Measurements from ENCODE around the gene DSP. TPM values are rescaled to one million over a fixed set of nuclear protein-coding genes. Genes with fewer than 3 reads are reported as not detected.

The DSP gene
- total and polyA plus RNA-seq, 10 of the 15 experiments (the other 5 are each of a cell fraction or from before 2014, with no cell fraction given): under 0.01 to 0.36 (median 0.04) TPM; not detected in 4

DNA sequence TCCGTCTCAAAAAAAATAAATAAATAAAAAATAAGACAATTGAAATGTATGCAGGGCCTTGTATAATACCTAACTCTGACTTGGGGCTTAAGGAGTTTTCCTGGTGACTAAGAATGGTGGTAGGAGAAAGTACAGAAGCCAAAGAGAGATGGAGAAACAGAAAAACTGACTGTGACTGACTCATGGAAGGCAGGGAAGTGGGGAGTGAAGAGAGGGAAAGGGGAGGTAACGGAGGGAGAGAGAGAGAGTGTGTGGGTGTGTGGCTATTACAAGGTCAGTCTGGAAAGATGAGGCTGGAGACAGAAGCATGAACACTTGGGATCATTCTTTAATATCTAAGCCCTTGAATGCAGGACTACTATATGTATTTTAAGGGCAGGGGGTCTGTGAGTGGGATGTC lies 87.0 kb downstream of the DSP start (continued):
- TF ChIP-seq, protein P1, sequence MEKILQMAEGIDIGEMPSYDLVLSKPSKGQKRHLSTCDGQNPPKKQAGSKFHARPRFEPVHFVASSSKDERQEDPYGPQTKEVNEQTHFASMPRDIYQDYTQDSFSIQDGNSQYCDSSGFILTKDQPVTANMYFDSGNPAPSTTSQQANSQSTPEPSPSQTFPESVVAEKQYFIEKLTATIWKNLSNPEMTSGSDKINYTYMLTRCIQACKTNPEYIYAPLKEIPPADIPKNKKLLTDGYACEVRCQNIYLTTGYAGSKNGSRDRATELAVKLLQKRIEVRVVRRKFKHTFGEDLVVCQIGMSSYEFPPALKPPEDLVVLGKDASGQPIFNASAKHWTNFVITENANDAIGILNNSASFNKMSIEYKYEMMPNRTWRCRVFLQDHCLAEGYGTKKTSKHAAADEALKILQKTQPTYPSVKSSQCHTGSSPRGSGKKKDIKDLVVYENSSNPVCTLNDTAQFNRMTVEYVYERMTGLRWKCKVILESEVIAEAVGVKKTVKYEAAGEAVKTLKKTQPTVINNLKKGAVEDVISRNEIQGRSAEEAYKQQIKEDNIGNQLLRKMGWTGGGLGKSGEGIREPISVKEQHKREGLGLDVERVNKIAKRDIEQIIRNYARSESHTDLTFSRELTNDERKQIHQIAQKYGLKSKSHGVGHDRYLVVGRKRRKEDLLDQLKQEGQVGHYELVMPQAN (conservative IDR thresholded peaks at IDR 0.05): no peak
- TF ChIP-seq SUZ12 (IDR thresholded peaks at IDR 0.05; ENCODE audit: unreplicated experiment): no peak
- TF ChIP-seq, protein P2, sequence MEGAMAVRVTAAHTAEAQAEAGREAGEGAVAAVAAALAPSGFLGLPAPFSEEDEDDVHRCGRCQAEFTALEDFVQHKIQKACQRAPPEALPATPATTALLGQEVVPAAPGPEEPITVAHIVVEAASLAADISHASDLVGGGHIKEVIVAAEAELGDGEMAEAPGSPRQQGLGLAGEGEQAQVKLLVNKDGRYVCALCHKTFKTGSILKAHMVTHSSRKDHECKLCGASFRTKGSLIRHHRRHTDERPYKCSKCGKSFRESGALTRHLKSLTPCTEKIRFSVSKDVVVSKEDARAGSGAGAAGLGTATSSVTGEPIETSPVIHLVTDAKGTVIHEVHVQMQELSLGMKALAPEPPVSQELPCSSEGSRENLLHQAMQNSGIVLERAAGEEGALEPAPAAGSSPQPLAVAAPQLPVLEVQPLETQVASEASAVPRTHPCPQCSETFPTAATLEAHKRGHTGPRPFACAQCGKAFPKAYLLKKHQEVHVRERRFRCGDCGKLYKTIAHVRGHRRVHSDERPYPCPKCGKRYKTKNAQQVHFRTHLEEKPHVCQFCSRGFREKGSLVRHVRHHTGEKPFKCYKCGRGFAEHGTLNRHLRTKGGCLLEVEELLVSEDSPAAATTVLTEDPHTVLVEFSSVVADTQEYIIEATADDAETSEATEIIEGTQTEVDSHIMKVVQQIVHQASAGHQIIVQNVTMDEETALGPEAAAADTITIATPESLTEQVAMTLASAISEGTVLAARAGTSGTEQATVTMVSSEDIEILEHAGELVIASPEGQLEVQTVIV (IDR thresholded peaks at IDR 0.05; ENCODE audit: borderline replicate concordance, partially characterized antibody): no peak
- no peak for TF ChIP-seq POLR2A (IDR thresholded peaks at IDR 0.05; ENCODE audit: low read depth, low read length)
- no peak for TF ChIP-seq ATF7 (IDR thresholded peaks at IDR 0.05; ENCODE audit: low read depth)

DNA sequence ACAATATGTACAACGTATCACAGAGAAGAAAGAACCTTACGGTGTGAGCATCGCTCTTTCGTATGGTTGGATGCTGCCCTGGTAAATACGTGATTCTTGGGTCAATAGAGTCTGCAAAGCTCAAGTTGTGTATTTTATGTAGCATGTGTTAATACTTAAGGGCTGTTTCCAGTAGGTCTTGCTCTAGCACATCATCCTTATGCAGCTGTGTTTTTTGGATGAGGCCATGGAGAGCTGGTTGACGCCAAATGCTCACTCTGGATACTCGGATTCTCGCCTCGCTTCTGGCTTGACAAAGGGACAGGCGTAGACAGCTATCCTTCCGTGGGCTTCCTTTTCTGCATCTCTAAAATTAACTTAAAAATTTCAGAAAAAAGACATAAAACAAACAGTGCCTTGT lies 87.4 kb downstream of the DSP start:
- DNase-seq (ENCODE audit: low read depth, low spot score) (no peak), ATAC-seq (no peak), FAIRE-seq (no peak)
- TF ChIP-seq TCF7 (IDR thresholded peaks at IDR 0.05; ENCODE audit: borderline replicate concordance): no peak
- no peak for TF ChIP-seq IKZF2 (IDR thresholded peaks at IDR 0.05)
- no peak for TF ChIP-seq CBX5 (IDR thresholded peaks at IDR 0.05; ENCODE audit: low read depth)
- no peak for TF ChIP-seq CEBPB (IDR thresholded peaks at IDR 0.05; ENCODE audit: borderline replicate concordance in 1 of 2, low read depth in 2 of 2, low read length in 2 of 2)
- TF ChIP-seq POLR2AphosphoS2 (IDR thresholded peaks at IDR 0.05; ENCODE audit: low read depth, low read length): no peak
- no peak for TF ChIP-seq GATAD2B (conservative IDR thresholded peaks at IDR 0.05; ENCODE audit: low read depth)
- no peak for TF ChIP-seq NR2C1 (IDR thresholded peaks at IDR 0.05)
- no peak for TF ChIP-seq FOXM1 (IDR thresholded peaks at IDR 0.05; ENCODE audit: low read depth, low read length)
- TF ChIP-seq YBX1 (IDR thresholded peaks at IDR 0.05): no peak
- TF ChIP-seq ZSCAN29 (IDR thresholded peaks at IDR 0.05): no peak
- TF ChIP-seq SMARCA5 (IDR thresholded peaks at IDR 0.05): no peak
- H2AFZ ChIP-seq (ENCODE audit: control insufficient read depth, low read depth, low read length): no peak overlapping the region
- in situ Hi-C loops (cut with MboI): no loop called here
- no peaks in the 10 kb centered on the region for H3K4me1 ChIP-seq (ENCODE audit: control insufficient read depth, insufficient read depth, low read length)
- H4K20me1 ChIP-seq (ENCODE audit: control insufficient read depth, insufficient read depth): no peaks in the 10 kb centered on the region
- ChIA-PET SMC1A (ENCODE audit: uncharacterized antibody, unreplicated experiment) (no interaction called here), POLR2A (no interaction called here), CTCF (no interaction called here), RAD21 (ENCODE audit: unreplicated experiment) (no interaction called here)
- no peaks in the 10 kb centered on the region for H3K79me2 ChIP-seq (ENCODE audit: control insufficient read depth, insufficient read depth, low read length)
- 75% methylated on average over 11 of the region's 11 CpGs for WGBS (ENCODE audit: insufficient coverage, insufficient replicate concordance, low lambda C conversion rate, missing lambda C conversion rate)
- H3K4me3 ChIP-seq: no peak overlapping the region
- H3K27ac ChIP-seq (ENCODE audit: control insufficient read depth, insufficient read depth): no peak overlapping the region
- BruUV-seq (replicated peaks): no TSS peak
- H3K9me3 ChIP-seq (replicated peaks; ENCODE audit: control insufficient read depth, insufficient read depth, low read length): no peaks in the 10 kb centered on the region
- no peak overlapping the region for H3K4me2 ChIP-seq (ENCODE audit: control insufficient read depth, insufficient read depth)
- no peak overlapping the region for H3K9ac ChIP-seq (ENCODE audit: control insufficient read depth, insufficient read depth, low read length)
- no peaks in the 10 kb centered on the region for H3K36me3 ChIP-seq (ENCODE audit: control insufficient read depth in 2 of 2, insufficient read depth in 2 of 2, low read length in 1 of 2)
- H3K27me3 ChIP-seq (replicated peaks in 1 of 2; ENCODE audit: control insufficient read depth in 2 of 2, insufficient read depth in 2 of 2, low read length in 1 of 2): no peaks in the 10 kb centered on the region
- intact Hi-C loops (cut with micrococcal nuclease; ENCODE audit: unreplicated experiment): loop anchor here (10.0 kb wide), 1 partner anchor 376 kb away; no protein-coding TSS in a partner anchor
